ENCODE data around the gene USP14.

GRCh38 chr18:183769-184168 lies 25.4 kb downstream of the USP14 start:
- TF ChIP-seq TARDBP (IDR thresholded peaks at IDR 0.05): no peak
- no peak for TF ChIP-seq FOXM1 (IDR thresholded peaks at IDR 0.05; ENCODE audit: borderline replicate concordance)

All from HEK293T (cell line).